ENCODE results near the gene CERS4. TPM values are rescaled to one million over a fixed set of nuclear protein-coding genes. Genes with fewer than 3 reads are reported as not detected.
"Not testable (repeated sequence)": the region's sequence is repeated elsewhere in the genome, so short reads cannot be mapped to it uniquely, and the experiment has no call there.

CERS4 gene
- total RNA-seq, 1 donor from 2014 or later, result 29.1 TPM

- H3K4me1 Mint-ChIP-seq (ENCODE audit: low read depth); DNase-seq (ENCODE audit: low spot score); H3K4me3 Mint-ChIP-seq (ENCODE audit: low read depth); H3K9me3 Mint-ChIP-seq; intact Hi-C loops (cut with micrococcal nuclease); H3K36me3 Mint-ChIP-seq (ENCODE audit: low read depth); H3K27ac Mint-ChIP-seq; H3K27me3 Mint-ChIP-seq (ENCODE audit: low read depth): not testable (repeated sequence)
Observed at GRCh38 chr19:8203288-8204120, 5.7 kb upstream of the CERS4 start.

- no peak for DNase-seq (ENCODE audit: low spot score)
- no peak overlapping the region for H3K27ac Mint-ChIP-seq
- H3K4me1 Mint-ChIP-seq (ENCODE audit: low read depth), result peaks cover 3% of the 10 kb centered on the region
- intact Hi-C loops (cut with micrococcal nuclease), result no loop called here
- peaks cover 3% of the 10 kb centered on the region for H3K36me3 Mint-ChIP-seq (ENCODE audit: low read depth)
- no peak overlapping the region for H3K4me3 Mint-ChIP-seq (ENCODE audit: low read depth)
- H3K27me3 Mint-ChIP-seq (ENCODE audit: low read depth), result peaks cover 3% of the 10 kb centered on the region
- H3K9me3 Mint-ChIP-seq, result no peaks in the 10 kb centered on the region
Observed at GRCh38 chr19:8204961-8205360, 4.2 kb upstream of the CERS4 start.

- H3K9me3 Mint-ChIP-seq, result no peaks in the 10 kb centered on the region
- intact Hi-C loops (cut with micrococcal nuclease), result no loop called here
Observed at GRCh38 chr19:8206147-8207087, 2.8 kb upstream of the CERS4 start.

GRCh38 chr19:8207326-8207725, 1.8 kb upstream of the CERS4 start:
- H3K4me3 Mint-ChIP-seq (ENCODE audit: low read depth); H3K27ac Mint-ChIP-seq; H3K27me3 Mint-ChIP-seq (ENCODE audit: low read depth); DNase-seq (ENCODE audit: low spot score); H3K9me3 Mint-ChIP-seq; intact Hi-C loops (cut with micrococcal nuclease): not testable (repeated sequence)
- H3K4me1 Mint-ChIP-seq (ENCODE audit: low read depth), result peaks cover 16% of the 10 kb centered on the region
- H3K36me3 Mint-ChIP-seq (ENCODE audit: low read depth), result peaks cover 12% of the 10 kb centered on the region

More at GRCh38 chr19:8206147-8207087, 2.8 kb upstream of the CERS4 start:
- H3K27me3 Mint-ChIP-seq (ENCODE audit: low read depth), result peaks cover 3% of the 10 kb centered on the region
- H3K4me1 Mint-ChIP-seq (ENCODE audit: low read depth), result peaks cover 10% of the 10 kb centered on the region
- H3K36me3 Mint-ChIP-seq (ENCODE audit: low read depth), result peaks cover 6% of the 10 kb centered on the region
- DNase-seq (ENCODE audit: low spot score), result no peak
- H3K4me3 Mint-ChIP-seq (ENCODE audit: low read depth), result no peak overlapping the region
- H3K27ac Mint-ChIP-seq, result no peak overlapping the region

- no peak for DNase-seq (ENCODE audit: low spot score)
- H3K36me3 Mint-ChIP-seq (ENCODE audit: low read depth), result peaks cover 12% of the 10 kb centered on the region
- peak overlapping the region; percentile 74 for H3K4me3 Mint-ChIP-seq (ENCODE audit: low read depth)
- intact Hi-C loops (cut with micrococcal nuclease), result loop anchor here (2.0 kb wide), 1 partner anchor 14 kb away; no protein-coding TSS in a partner anchor
- peak overlapping the region; percentile 74 for H3K27ac Mint-ChIP-seq
- H3K9me3 Mint-ChIP-seq, result no peaks in the 10 kb centered on the region
- peaks cover 16% of the 10 kb centered on the region for H3K4me1 Mint-ChIP-seq (ENCODE audit: low read depth)
- H3K27me3 Mint-ChIP-seq (ENCODE audit: low read depth), result peaks cover 2% of the 10 kb centered on the region
Observed at GRCh38 chr19:8208119-8208921, 850 bp upstream of the CERS4 start.

GRCh38 chr19:8209462-8210378, 550 bp downstream of the CERS4 start:
- H3K4me3 Mint-ChIP-seq (ENCODE audit: low read depth), result peak overlapping the region; percentile 94
- intact Hi-C loops (cut with micrococcal nuclease), result loop anchor here (2.0 kb wide), 1 partner anchor 15 kb away; no protein-coding TSS in a partner anchor
- peaks cover 2% of the 10 kb centered on the region for H3K27me3 Mint-ChIP-seq (ENCODE audit: low read depth)
- peaks cover 24% of the 10 kb centered on the region for H3K4me1 Mint-ChIP-seq (ENCODE audit: low read depth)
- H3K9me3 Mint-ChIP-seq, result no peaks in the 10 kb centered on the region
- peak; percentile 77 for DNase-seq (ENCODE audit: low spot score)
- peaks cover 17% of the 10 kb centered on the region for H3K36me3 Mint-ChIP-seq (ENCODE audit: low read depth)
- H3K27ac Mint-ChIP-seq, result peak overlapping the region; percentile 91

GRCh38 chr19:8210421-8211101, 1.4 kb downstream of the CERS4 start:
- Mint-ChIP-seq H3K4me1 (ENCODE audit: low read depth) (peaks cover 24% of the 10 kb centered on the region), H3K36me3 (ENCODE audit: low read depth) (peaks cover 17% of the 10 kb centered on the region), H3K27me3 (ENCODE audit: low read depth) (peaks cover 2% of the 10 kb centered on the region), H3K9me3 (no peaks in the 10 kb centered on the region), H3K4me3 (ENCODE audit: low read depth) (peak overlapping the region; percentile 94), H3K27ac (peak overlapping the region; percentile 91)
- intact Hi-C loops (cut with micrococcal nuclease), result no loop called here
- no peak for DNase-seq (ENCODE audit: low spot score)

GRCh38 chr19:8212212-8212611, 3.0 kb downstream of the CERS4 start:
- no peak overlapping the region for H3K27ac Mint-ChIP-seq

GRCh38 chr19:8212916-8213315, 3.7 kb downstream of the CERS4 start:
- intact Hi-C loops (cut with micrococcal nuclease), result no loop called here
- no peak for DNase-seq (ENCODE audit: low spot score)
- peaks cover 21% of the 10 kb centered on the region for H3K36me3 Mint-ChIP-seq (ENCODE audit: low read depth)
- no peaks in the 10 kb centered on the region for H3K27me3 Mint-ChIP-seq (ENCODE audit: low read depth)
- no peaks in the 10 kb centered on the region for H3K9me3 Mint-ChIP-seq
- no peak overlapping the region for H3K27ac Mint-ChIP-seq
- peak overlapping the region; percentile 17 for H3K4me3 Mint-ChIP-seq (ENCODE audit: low read depth)
- H3K4me1 Mint-ChIP-seq (ENCODE audit: low read depth), result peaks cover 24% of the 10 kb centered on the region

More at GRCh38 chr19:8212212-8212611, 3.0 kb downstream of the CERS4 start:
- H3K36me3 Mint-ChIP-seq (ENCODE audit: low read depth), result peaks cover 21% of the 10 kb centered on the region
- peaks cover 24% of the 10 kb centered on the region for H3K4me1 Mint-ChIP-seq (ENCODE audit: low read depth)
- H3K9me3 Mint-ChIP-seq, result no peaks in the 10 kb centered on the region
- intact Hi-C loops (cut with micrococcal nuclease), result no loop called here
- no peaks in the 10 kb centered on the region for H3K27me3 Mint-ChIP-seq (ENCODE audit: low read depth)
- DNase-seq (ENCODE audit: low spot score), result no peak
- no peak overlapping the region for H3K4me3 Mint-ChIP-seq (ENCODE audit: low read depth)

- no peak for DNase-seq (ENCODE audit: low spot score)
- Mint-ChIP-seq H3K4me3 (ENCODE audit: low read depth) (no peak overlapping the region), H3K36me3 (ENCODE audit: low read depth) (peaks cover 21% of the 10 kb centered on the region), H3K9me3 (no peaks in the 10 kb centered on the region), H3K27me3 (ENCODE audit: low read depth) (no peaks in the 10 kb centered on the region), H3K27ac (no peak overlapping the region), H3K4me1 (ENCODE audit: low read depth) (peaks cover 24% of the 10 kb centered on the region)
- intact Hi-C loops (cut with micrococcal nuclease), result no loop called here
Observed at GRCh38 chr19:8213827-8214672, 4.9 kb downstream of the CERS4 start.
